ENCODE data around the gene TRIM34. TPM values are rescaled to one million over a fixed set of nuclear protein-coding genes. Genes with fewer than 3 reads are reported as not detected.

The TRIM34 gene
- total RNA-seq, 4 donors from 2014 or later = 5.0 to 8.4 (median 7.2) TPM

DNA sequence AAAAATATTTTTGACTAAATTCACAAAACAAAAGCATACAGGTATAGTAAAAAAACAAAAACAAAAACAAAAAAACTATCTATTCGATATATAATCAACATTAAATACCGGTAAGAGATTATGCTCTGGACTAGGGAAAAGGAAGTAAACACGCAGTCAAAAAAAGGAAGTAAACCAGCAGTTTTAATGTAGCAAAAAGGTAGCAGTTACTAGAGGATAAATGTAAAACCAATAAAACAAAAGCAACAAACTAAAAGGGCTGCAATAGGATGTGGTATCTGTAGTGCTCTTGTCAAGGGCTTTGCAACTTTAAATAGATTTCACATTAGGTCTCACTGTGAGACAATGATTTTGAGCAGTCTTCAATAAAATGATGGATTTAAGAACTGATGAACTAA lies 67.2 kb downstream of the TRIM34 start:
- TF ChIP-seq POLR2A (IDR thresholded peaks at IDR 0.05) (no peak), POLR2AphosphoS5 (IDR thresholded peaks at IDR 0.05) (no peak), EP300 (IDR thresholded peaks at IDR 0.05) (no peak)
- TF ChIP-seq, protein P1, sequence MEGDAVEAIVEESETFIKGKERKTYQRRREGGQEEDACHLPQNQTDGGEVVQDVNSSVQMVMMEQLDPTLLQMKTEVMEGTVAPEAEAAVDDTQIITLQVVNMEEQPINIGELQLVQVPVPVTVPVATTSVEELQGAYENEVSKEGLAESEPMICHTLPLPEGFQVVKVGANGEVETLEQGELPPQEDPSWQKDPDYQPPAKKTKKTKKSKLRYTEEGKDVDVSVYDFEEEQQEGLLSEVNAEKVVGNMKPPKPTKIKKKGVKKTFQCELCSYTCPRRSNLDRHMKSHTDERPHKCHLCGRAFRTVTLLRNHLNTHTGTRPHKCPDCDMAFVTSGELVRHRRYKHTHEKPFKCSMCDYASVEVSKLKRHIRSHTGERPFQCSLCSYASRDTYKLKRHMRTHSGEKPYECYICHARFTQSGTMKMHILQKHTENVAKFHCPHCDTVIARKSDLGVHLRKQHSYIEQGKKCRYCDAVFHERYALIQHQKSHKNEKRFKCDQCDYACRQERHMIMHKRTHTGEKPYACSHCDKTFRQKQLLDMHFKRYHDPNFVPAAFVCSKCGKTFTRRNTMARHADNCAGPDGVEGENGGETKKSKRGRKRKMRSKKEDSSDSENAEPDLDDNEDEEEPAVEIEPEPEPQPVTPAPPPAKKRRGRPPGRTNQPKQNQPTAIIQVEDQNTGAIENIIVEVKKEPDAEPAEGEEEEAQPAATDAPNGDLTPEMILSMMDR (IDR thresholded peaks at IDR 0.05) = no peak
- H3K27ac ChIP-seq = no peak overlapping the region
- H3K36me3 ChIP-seq = peaks cover 12% of the 10 kb centered on the region
- H3K9me3 ChIP-seq = no peaks in the 10 kb centered on the region
- WGBS = 74% methylated on average over 3 of the region's 3 CpGs
- no peaks in the 10 kb centered on the region for H3K27me3 ChIP-seq
- no peak for DNase-seq (ENCODE audit: low spot score in 2 of 2)
- H3K4me3 ChIP-seq = peak overlapping the region; percentile 49
- H3K4me1 ChIP-seq = peaks cover 36% of the 10 kb centered on the region

Other genes starting within 250 kb of the TRIM34 start
- gene OR51M1, start 241.2 kb upstream of the TRIM34 start, total RNA-seq = not detected
- not detected for gene OR51Q1, start 202.9 kb upstream of the TRIM34 start, total RNA-seq
- gene OR51I1, start 183.5 kb upstream of the TRIM34 start, total RNA-seq = not detected
- gene OR51I2, start 175.7 kb upstream of the TRIM34 start, total RNA-seq = not detected
- gene OR52D1, start 136.3 kb upstream of the TRIM34 start, total RNA-seq = not detected
- under 1 TPM in 1 of 4 donors, not detected in 3; 0.56 TPM for gene UBQLN3, start 115.0 kb upstream of the TRIM34 start, total RNA-seq
- 1 to 10 TPM in 2 of 4 donors, under 1 TPM in 1, not detected in 1; 0.26 to 3.6 (median 1.9) TPM for gene UBQLNL, start 108.3 kb upstream of the TRIM34 start, total RNA-seq
- gene OR52H1, start 76.5 kb upstream of the TRIM34 start, total RNA-seq = 1 to 10 TPM in 1 of 4 donors, under 1 TPM in 1, not detected in 2; 0.85 to 2.1 TPM
- not detected for gene OR52B6, start 44.1 kb upstream of the TRIM34 start, total RNA-seq
- gene TRIM6, start 28.4 kb upstream of the TRIM34 start, total RNA-seq = 1 to 10 TPM in 3 of 4 donors, under 1 TPM in 1; 0.72 to 4.8 (median 1.9) TPM
- 10 to 100 TPM; 12.3 to 21.7 (median 16.8) TPM for gene TRIM5, start 60.1 kb downstream of the TRIM34 start, total RNA-seq
- 10 to 100 TPM in 2 of 4 donors, 1 to 10 TPM in 2; 8.5 to 20.3 (median 13.6) TPM for gene TRIM22, start 64.8 kb downstream of the TRIM34 start, total RNA-seq
- gene OR56B1, start 111.4 kb downstream of the TRIM34 start, total RNA-seq = not detected
- gene OR52N4, start 129.2 kb downstream of the TRIM34 start, total RNA-seq = not detected
- gene OR52N5, start 158.4 kb downstream of the TRIM34 start, total RNA-seq = not detected
- gene OR52N1, start 166.3 kb downstream of the TRIM34 start, total RNA-seq = not detected
- gene OR52N2, start 183.9 kb downstream of the TRIM34 start, total RNA-seq = not detected
- not detected for gene OR52E6, start 216.9 kb downstream of the TRIM34 start, total RNA-seq
- gene OR52E8, start 232.7 kb downstream of the TRIM34 start, total RNA-seq = not detected